Measurements from ENCODE around the gene CT47C1.

Gene CT47C1

GRCh38 chrX:119105826-119106225 lies 33.0 kb downstream of the CT47C1 start:
- TF ChIP-seq EZH2 (IDR thresholded peaks at IDR 0.05; ENCODE audit: borderline replicate concordance, low read depth, low read length, severe bottlenecking) (no peak), CTCF (IDR thresholded peaks at IDR 0.05; ENCODE audit: borderline replicate concordance, extremely low read depth, low read length, poor library complexity, severe bottlenecking) (no peak)
- H3K4me3 ChIP-seq (ENCODE audit: low read depth in 1 of 2, low read length in 2 of 2): no peak overlapping the region

GRCh38 chrX:119107206-119107605 lies 34.4 kb downstream of the CT47C1 start:
- DNase-seq: no peak
- Histone ChIP-seq H3K27ac (ENCODE audit: low read length) (no peak overlapping the region), H4K20me1 (ENCODE audit: insufficient read depth, low read length) (no peaks in the 10 kb centered on the region), H3K9ac (ENCODE audit: low read depth, low read length) (no peak overlapping the region), H3K4me1 (ENCODE audit: insufficient read depth, low read length) (no peaks in the 10 kb centered on the region), H3K9me3 (ENCODE audit: insufficient read depth, low read length, severe bottlenecking) (no peaks in the 10 kb centered on the region), H3K36me3 (ENCODE audit: insufficient read depth, low read length) (no peaks in the 10 kb centered on the region), H3K4me2 (ENCODE audit: insufficient read depth, low read length) (no peak overlapping the region), H3K27me3 (ENCODE audit: insufficient read depth, low read length, poor library complexity) (no peaks in the 10 kb centered on the region), H3K4me3 (ENCODE audit: low read depth in 1 of 2, low read length in 2 of 2) (no peak overlapping the region), H2AFZ (ENCODE audit: low read depth, low read length) (no peak overlapping the region), H3K79me2 (ENCODE audit: insufficient read depth, low read length) (no peaks in the 10 kb centered on the region)
- no peak for ATAC-seq (ENCODE audit: insufficient read depth, low read depth)
- TF ChIP-seq EZH2 (IDR thresholded peaks at IDR 0.05; ENCODE audit: borderline replicate concordance, low read depth, low read length, severe bottlenecking) (no peak), CTCF (IDR thresholded peaks at IDR 0.05; ENCODE audit: borderline replicate concordance, extremely low read depth, low read length, poor library complexity, severe bottlenecking) (no peak)

More at GRCh38 chrX:119105826-119106225, 33.0 kb downstream of the CT47C1 start:
- no peaks in the 10 kb centered on the region for H3K36me3 ChIP-seq (ENCODE audit: insufficient read depth, low read length)
- H3K79me2 ChIP-seq (ENCODE audit: insufficient read depth, low read length): no peaks in the 10 kb centered on the region
- no peaks in the 10 kb centered on the region for H3K9me3 ChIP-seq (ENCODE audit: insufficient read depth, low read length, severe bottlenecking)
- no peaks in the 10 kb centered on the region for H3K27me3 ChIP-seq (ENCODE audit: insufficient read depth, low read length, poor library complexity)
- H4K20me1 ChIP-seq (ENCODE audit: insufficient read depth, low read length): no peaks in the 10 kb centered on the region
- no peak overlapping the region for H2AFZ ChIP-seq (ENCODE audit: low read depth, low read length)
- no peak overlapping the region for H3K27ac ChIP-seq (ENCODE audit: low read length)
- DNase-seq (no peak), ATAC-seq (ENCODE audit: insufficient read depth, low read depth) (no peak)
- no peaks in the 10 kb centered on the region for H3K4me1 ChIP-seq (ENCODE audit: insufficient read depth, low read length)
- no peak overlapping the region for H3K4me2 ChIP-seq (ENCODE audit: insufficient read depth, low read length)
- no peak overlapping the region for H3K9ac ChIP-seq (ENCODE audit: low read depth, low read length)

GRCh38 chrX:119118780-119119395 lies 46.1 kb downstream of the CT47C1 start:
- Histone ChIP-seq H2AFZ (ENCODE audit: low read depth, low read length) (no peak overlapping the region), H3K9me3 (ENCODE audit: insufficient read depth, low read length, severe bottlenecking) (no peaks in the 10 kb centered on the region), H3K4me3 (ENCODE audit: low read depth in 1 of 2, low read length in 2 of 2) (no peak overlapping the region), H3K79me2 (ENCODE audit: insufficient read depth, low read length) (no peaks in the 10 kb centered on the region), H4K20me1 (ENCODE audit: insufficient read depth, low read length) (no peaks in the 10 kb centered on the region), H3K9ac (ENCODE audit: low read depth, low read length) (no peak overlapping the region), H3K27ac (ENCODE audit: low read length) (no peak overlapping the region), H3K36me3 (ENCODE audit: insufficient read depth, low read length) (no peaks in the 10 kb centered on the region), H3K4me2 (ENCODE audit: insufficient read depth, low read length) (no peak overlapping the region), H3K4me1 (ENCODE audit: insufficient read depth, low read length) (no peaks in the 10 kb centered on the region), H3K27me3 (ENCODE audit: insufficient read depth, low read length, poor library complexity) (no peaks in the 10 kb centered on the region)
- DNase-seq: peak; percentile 63
- peak; percentile 95 for ATAC-seq (ENCODE audit: insufficient read depth, low read depth)
- TF ChIP-seq EZH2 (IDR thresholded peaks at IDR 0.05; ENCODE audit: borderline replicate concordance, low read depth, low read length, severe bottlenecking): no peak
- TF ChIP-seq CTCF (IDR thresholded peaks at IDR 0.05; ENCODE audit: borderline replicate concordance, extremely low read depth, low read length, poor library complexity, severe bottlenecking): peak; percentile 90

All from DND-41 (cell line).